ENCODE results near the gene GRPR. TPM values are rescaled to one million over a fixed set of nuclear protein-coding genes. Genes with fewer than 3 reads are reported as not detected.
"Not testable (repeated sequence)": the region's sequence is repeated elsewhere in the genome, so short reads cannot be mapped to it uniquely, and the experiment has no call there.

Gene GRPR
- total RNA-seq, 1 donor from 2014 or later, result not detected

- intact Hi-C loops (cut with micrococcal nuclease), result no loop called here
- no peak overlapping the region for H3K4me3 Mint-ChIP-seq (ENCODE audit: low read depth)
- no peaks in the 10 kb centered on the region for H3K4me1 Mint-ChIP-seq (ENCODE audit: low read depth)
- H3K36me3 Mint-ChIP-seq (ENCODE audit: low read depth), result no peaks in the 10 kb centered on the region
- H3K9me3 Mint-ChIP-seq, result no peaks in the 10 kb centered on the region
- no peak overlapping the region for H3K27ac Mint-ChIP-seq
- H3K27me3 Mint-ChIP-seq (ENCODE audit: low read depth), result peaks cover 5% of the 10 kb centered on the region
- DNase-seq (ENCODE audit: low spot score), result no peak
These were observed 17.6 kb downstream of the GRPR start for GRCh38 chrX:16140983-16141382.

GRCh38 chrX:16141422-16142245, 18.3 kb downstream of the GRPR start:
- peaks cover 5% of the 10 kb centered on the region for H3K27me3 Mint-ChIP-seq (ENCODE audit: low read depth)
- no peak overlapping the region for H3K4me3 Mint-ChIP-seq (ENCODE audit: low read depth)
- no peaks in the 10 kb centered on the region for H3K4me1 Mint-ChIP-seq (ENCODE audit: low read depth)
- DNase-seq (ENCODE audit: low spot score), result no peak
- H3K27ac Mint-ChIP-seq, result no peak overlapping the region
- H3K9me3 Mint-ChIP-seq, result no peaks in the 10 kb centered on the region
- intact Hi-C loops (cut with micrococcal nuclease), result no loop called here
- H3K36me3 Mint-ChIP-seq (ENCODE audit: low read depth), result no peaks in the 10 kb centered on the region

DNA sequence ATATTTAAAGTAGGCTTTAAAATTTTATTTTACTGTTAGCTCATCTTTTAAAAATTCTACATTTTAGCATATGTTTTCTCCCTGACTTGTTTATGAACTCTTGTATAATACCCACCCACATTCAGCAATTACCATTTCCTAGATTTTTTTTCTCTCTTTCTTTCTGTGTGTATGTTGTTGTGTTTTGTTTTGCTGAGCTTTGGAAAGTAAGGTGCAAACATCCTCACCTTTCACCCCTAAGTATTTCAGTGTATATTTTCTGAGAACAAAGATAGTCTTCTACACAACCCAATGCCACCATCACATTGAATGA, 18.8 kb downstream of the GRPR start:
- Mint-ChIP-seq H3K27ac (no peak overlapping the region), H3K4me1 (ENCODE audit: low read depth) (no peaks in the 10 kb centered on the region), H3K4me3 (ENCODE audit: low read depth) (no peak overlapping the region), H3K9me3 (no peaks in the 10 kb centered on the region), H3K36me3 (ENCODE audit: low read depth) (no peaks in the 10 kb centered on the region), H3K27me3 (ENCODE audit: low read depth) (peaks cover 5% of the 10 kb centered on the region)
- intact Hi-C loops (cut with micrococcal nuclease), result no loop called here
- DNase-seq (ENCODE audit: low spot score), result no peak

DNA sequence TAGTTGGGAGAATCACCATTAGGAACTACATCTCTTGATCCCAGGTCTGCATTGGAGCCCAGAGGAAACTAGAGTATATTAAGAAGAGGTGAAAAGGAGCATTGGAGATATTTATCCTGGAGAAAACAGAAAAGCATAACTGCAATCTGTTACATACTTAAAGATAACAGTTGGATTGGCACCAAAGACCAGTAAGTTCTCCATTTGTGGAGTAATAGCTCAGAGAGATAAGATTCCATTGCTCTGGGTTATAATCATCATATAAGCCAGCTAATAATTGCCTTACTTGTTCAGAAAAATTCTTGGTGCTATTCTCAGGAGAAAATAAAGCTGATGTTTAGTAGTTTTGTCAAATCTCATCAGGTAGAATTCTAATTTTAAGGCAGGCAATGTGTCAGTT, 20.6 kb downstream of the GRPR start:
- no peak for DNase-seq (ENCODE audit: low spot score)
- peaks cover 3% of the 10 kb centered on the region for H3K27me3 Mint-ChIP-seq (ENCODE audit: low read depth)
- intact Hi-C loops (cut with micrococcal nuclease), result no loop called here

GRCh38 chrX:16144420-16144819, 21.1 kb downstream of the GRPR start:
- no peak overlapping the region for H3K4me3 Mint-ChIP-seq (ENCODE audit: low read depth)
- H3K9me3 Mint-ChIP-seq, result no peaks in the 10 kb centered on the region
- intact Hi-C loops (cut with micrococcal nuclease), result no loop called here
- no peak overlapping the region for H3K27ac Mint-ChIP-seq
- no peak for DNase-seq (ENCODE audit: low spot score)
- H3K4me1 Mint-ChIP-seq (ENCODE audit: low read depth), result no peaks in the 10 kb centered on the region
- H3K27me3 Mint-ChIP-seq (ENCODE audit: low read depth), result peaks cover 3% of the 10 kb centered on the region
- no peaks in the 10 kb centered on the region for H3K36me3 Mint-ChIP-seq (ENCODE audit: low read depth)

More for the DNA sequence above, 20.6 kb downstream of the GRPR start:
- H3K36me3 Mint-ChIP-seq (ENCODE audit: low read depth), result no peaks in the 10 kb centered on the region
- no peaks in the 10 kb centered on the region for H3K9me3 Mint-ChIP-seq
- no peaks in the 10 kb centered on the region for H3K4me1 Mint-ChIP-seq (ENCODE audit: low read depth)
- no peak overlapping the region for H3K4me3 Mint-ChIP-seq (ENCODE audit: low read depth)
- no peak overlapping the region for H3K27ac Mint-ChIP-seq

GRCh38 chrX:16145093-16145492, 21.7 kb downstream of the GRPR start:
- DNase-seq (ENCODE audit: low spot score); intact Hi-C loops (cut with micrococcal nuclease); H3K4me1 Mint-ChIP-seq (ENCODE audit: low read depth); H3K4me3 Mint-ChIP-seq (ENCODE audit: low read depth); H3K27ac Mint-ChIP-seq; H3K9me3 Mint-ChIP-seq; H3K36me3 Mint-ChIP-seq (ENCODE audit: low read depth); H3K27me3 Mint-ChIP-seq (ENCODE audit: low read depth): not testable (repeated sequence)

DNA sequence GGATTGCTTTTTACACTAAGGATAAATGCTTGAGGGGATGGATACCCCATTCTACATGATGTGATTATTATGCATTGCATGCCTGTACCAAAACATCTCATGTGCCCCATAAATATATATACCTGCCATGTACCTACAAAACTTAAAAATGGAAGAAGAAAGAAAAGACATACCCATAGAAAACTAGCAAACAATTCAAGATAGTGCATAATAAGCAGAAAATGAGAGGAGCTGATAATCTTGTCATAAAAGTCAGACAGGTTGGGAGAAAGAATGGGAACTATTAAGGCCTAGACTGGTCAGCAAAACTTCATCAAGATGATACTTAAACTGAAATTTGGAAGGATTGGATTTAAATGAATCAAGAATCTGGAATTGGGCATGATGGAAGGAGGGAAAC, 22.3 kb downstream of the GRPR start:
- no peak for DNase-seq (ENCODE audit: low spot score)
- Mint-ChIP-seq H3K36me3 (ENCODE audit: low read depth) (no peaks in the 10 kb centered on the region), H3K4me3 (ENCODE audit: low read depth) (no peak overlapping the region), H3K27ac (no peak overlapping the region), H3K9me3 (no peaks in the 10 kb centered on the region), H3K27me3 (ENCODE audit: low read depth) (peaks cover 3% of the 10 kb centered on the region), H3K4me1 (ENCODE audit: low read depth) (no peaks in the 10 kb centered on the region)
- intact Hi-C loops (cut with micrococcal nuclease), result no loop called here

DNA sequence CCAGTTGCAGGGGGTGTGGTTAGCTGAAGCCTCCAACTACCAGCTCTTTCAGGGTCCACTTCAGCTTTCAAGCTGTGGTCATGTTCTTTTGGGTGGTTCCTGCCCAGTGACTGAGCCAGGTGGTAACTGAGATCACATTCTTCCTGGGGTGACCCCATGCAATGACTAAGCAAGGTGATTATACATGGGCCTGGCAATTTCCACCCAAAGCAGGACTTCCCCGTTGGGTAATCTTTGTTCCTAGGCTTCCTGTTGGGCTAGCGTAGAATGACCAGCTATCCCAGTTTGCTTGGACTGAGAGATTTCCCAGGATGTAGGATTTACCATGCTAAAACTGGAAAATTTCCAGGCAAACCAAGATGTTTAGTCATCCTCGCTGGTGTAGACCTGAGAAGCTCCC, 25.5 kb downstream of the GRPR start:
- DNase-seq (ENCODE audit: low spot score), result no peak
- no peak overlapping the region for H3K4me3 Mint-ChIP-seq (ENCODE audit: low read depth)
- no peak overlapping the region for H3K27ac Mint-ChIP-seq
- H3K27me3 Mint-ChIP-seq (ENCODE audit: low read depth), result peaks cover 5% of the 10 kb centered on the region
- no peaks in the 10 kb centered on the region for H3K4me1 Mint-ChIP-seq (ENCODE audit: low read depth)
- intact Hi-C loops (cut with micrococcal nuclease), result no loop called here
- no peaks in the 10 kb centered on the region for H3K36me3 Mint-ChIP-seq (ENCODE audit: low read depth)
- H3K9me3 Mint-ChIP-seq, result no peaks in the 10 kb centered on the region

DNA sequence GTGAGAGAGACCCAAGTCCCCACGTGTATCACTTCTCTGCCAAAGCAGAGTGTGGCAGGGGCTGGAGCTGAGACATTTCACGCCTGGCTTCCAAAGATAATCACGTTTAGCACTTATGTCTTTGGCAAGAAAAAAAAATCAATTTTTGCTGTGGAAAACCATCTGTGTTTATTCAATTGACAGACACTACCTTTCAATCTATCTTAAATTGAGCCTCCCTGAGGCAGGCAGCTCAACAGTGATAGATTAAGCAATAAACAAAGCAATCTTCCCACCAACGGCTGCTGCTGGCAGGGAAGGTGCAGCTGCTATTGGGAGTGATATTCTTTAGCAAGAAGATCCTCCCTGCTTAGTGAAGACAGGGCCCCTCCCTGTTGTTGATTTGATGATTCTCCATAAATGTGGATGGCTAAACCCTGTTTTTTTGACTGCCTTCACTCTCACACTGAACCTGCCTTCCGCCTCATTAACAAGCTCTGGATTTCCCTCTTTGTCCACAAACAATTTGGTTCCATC, 32.3 kb downstream of the GRPR start:
- no peaks in the 10 kb centered on the region for H3K9me3 Mint-ChIP-seq
- H3K4me1 Mint-ChIP-seq (ENCODE audit: low read depth), result no peaks in the 10 kb centered on the region
- H3K4me3 Mint-ChIP-seq (ENCODE audit: low read depth), result no peak overlapping the region
- H3K27ac Mint-ChIP-seq, result no peak overlapping the region
- no peak for DNase-seq (ENCODE audit: low spot score)
- intact Hi-C loops (cut with micrococcal nuclease), result no loop called here
- H3K36me3 Mint-ChIP-seq (ENCODE audit: low read depth), result no peaks in the 10 kb centered on the region
- peaks cover 2% of the 10 kb centered on the region for H3K27me3 Mint-ChIP-seq (ENCODE audit: low read depth)

DNA sequence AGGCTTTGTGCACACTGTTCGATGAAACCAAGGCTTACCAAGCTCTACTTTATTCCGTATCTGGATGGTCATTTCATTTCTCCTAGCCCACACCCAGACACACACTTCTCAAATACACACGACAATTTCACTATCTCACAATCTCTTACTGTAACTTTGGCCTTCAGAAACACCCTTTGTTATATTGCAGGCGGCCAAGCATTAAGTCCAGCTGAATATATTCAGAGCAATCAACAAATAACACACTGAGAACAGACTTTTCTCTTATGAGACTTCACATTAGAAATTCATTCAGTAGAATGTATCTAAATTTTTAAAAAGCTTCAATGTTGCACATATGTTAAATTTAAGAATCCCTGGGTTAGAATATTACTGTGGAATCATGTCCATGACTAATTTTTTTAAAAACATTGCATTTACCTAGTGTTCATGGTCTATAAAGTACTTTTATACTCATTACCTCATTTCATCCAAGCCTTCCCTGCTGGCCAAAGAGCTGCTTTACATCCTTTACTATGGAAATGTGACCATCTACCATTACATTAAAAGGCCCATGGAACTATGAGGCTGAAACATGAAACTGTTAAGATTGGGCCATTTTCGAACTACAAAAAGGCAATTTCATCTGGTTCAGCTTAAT, 33.4 kb downstream of the GRPR start:
- Mint-ChIP-seq H3K4me1 (ENCODE audit: low read depth) (no peaks in the 10 kb centered on the region), H3K27ac (no peak overlapping the region), H3K9me3 (no peaks in the 10 kb centered on the region), H3K4me3 (ENCODE audit: low read depth) (no peak overlapping the region), H3K27me3 (ENCODE audit: low read depth) (peaks cover 2% of the 10 kb centered on the region), H3K36me3 (ENCODE audit: low read depth) (no peaks in the 10 kb centered on the region)
- DNase-seq (ENCODE audit: low spot score), result no peak
- intact Hi-C loops (cut with micrococcal nuclease), result no loop called here

GRCh38 chrX:16160729-16161128, 37.4 kb downstream of the GRPR start:
- intact Hi-C loops (cut with micrococcal nuclease), result no loop called here
- H3K9me3 Mint-ChIP-seq, result no peaks in the 10 kb centered on the region
- no peaks in the 10 kb centered on the region for H3K4me1 Mint-ChIP-seq (ENCODE audit: low read depth)
- H3K27ac Mint-ChIP-seq, result no peak overlapping the region
- H3K36me3 Mint-ChIP-seq (ENCODE audit: low read depth), result no peaks in the 10 kb centered on the region
- no peak overlapping the region for H3K4me3 Mint-ChIP-seq (ENCODE audit: low read depth)
- H3K27me3 Mint-ChIP-seq (ENCODE audit: low read depth), result peaks cover 3% of the 10 kb centered on the region
- DNase-seq (ENCODE audit: low spot score), result no peak

GRCh38 chrX:16161173-16161572, 37.8 kb downstream of the GRPR start:
- H3K27me3 Mint-ChIP-seq (ENCODE audit: low read depth); intact Hi-C loops (cut with micrococcal nuclease); H3K4me3 Mint-ChIP-seq (ENCODE audit: low read depth); H3K9me3 Mint-ChIP-seq; H3K27ac Mint-ChIP-seq; DNase-seq (ENCODE audit: low spot score); H3K4me1 Mint-ChIP-seq (ENCODE audit: low read depth); H3K36me3 Mint-ChIP-seq (ENCODE audit: low read depth): not testable (repeated sequence)

DNA sequence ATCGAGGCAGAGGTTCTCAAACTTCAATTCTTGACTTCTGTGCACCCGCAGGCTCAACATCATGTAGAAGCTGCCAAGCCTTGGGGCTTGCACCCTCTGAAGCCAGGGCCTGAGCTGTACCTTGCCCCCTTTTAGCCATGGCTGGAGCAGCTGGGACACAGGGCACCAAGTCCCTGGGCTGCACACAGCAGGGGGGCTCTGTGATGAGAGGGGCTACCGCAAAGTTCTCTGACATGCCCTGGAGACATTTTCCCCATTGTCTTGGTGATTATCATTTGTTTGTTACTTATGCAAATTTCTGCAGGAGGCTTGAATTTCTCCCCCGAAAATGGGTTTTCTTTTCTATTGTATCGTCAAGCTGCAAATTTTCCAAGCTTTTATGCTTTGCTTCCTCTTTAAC, 39.0 kb downstream of the GRPR start:
- Mint-ChIP-seq H3K4me3 (ENCODE audit: low read depth) (no peak overlapping the region), H3K27me3 (ENCODE audit: low read depth) (peaks cover 3% of the 10 kb centered on the region), H3K4me1 (ENCODE audit: low read depth) (no peaks in the 10 kb centered on the region), H3K9me3 (no peaks in the 10 kb centered on the region), H3K27ac (no peak overlapping the region), H3K36me3 (ENCODE audit: low read depth) (no peaks in the 10 kb centered on the region)
- intact Hi-C loops (cut with micrococcal nuclease), result no loop called here
- no peak for DNase-seq (ENCODE audit: low spot score)

Data from activated T-helper 2 cell treated with anti-CD3 and anti-CD28 coated beads, Interferon-gamma antibody, Interleukin-2, Interleukin-4, amounts not matched to agents 10 μg/mL and 5 μg/mL and 100 μg/mL, durations not matched to agents 14 hours and 24 hours and 36 hours (primary cell).